IMR-90 (cell line): ENCODE measurements around the gene NEDD4L. TPM values are rescaled to one million over a fixed set of nuclear protein-coding genes. Genes with fewer than 3 reads are reported as not detected.

Experiments used
- ATAC-seq: fragments of 200-7000 bp; cut with Tn5 transposase; 2 replicates; pipeline ENCODE4 v1.9.1; 2020; ENCODE audit warnings: low read depth, mild to moderate bottlenecking, moderate library complexity
- BruUV-seq: library from RNA; stranded (reverse); fragments of 400-500 nt; replicated peaks from 2 replicates; lab custom pipeline; 2021; lab: Mats Ljungman, UMichigan
- CTCF ChIA-PET: fragments of 300-600 bp; formaldehyde crosslinking; extraction: SDS; loops from one replicate; lab custom pipeline; 2021; ENCODE audit warnings: antibody characterized with exemption; lab: Yijun Ruan, JAX
- POLR2A ChIA-PET: fragments of 300-600 bp; sonication (Branson Sonifier 250); formaldehyde crosslinking; loops from one replicate; lab custom pipeline; 2022; ENCODE audit warnings: antibody characterized with exemption; ENCODE audit not compliant: unreplicated experiment; lab: Charles Lee
- DNase-seq: peaks from one replicate; pipeline ENCODE4 v3.0.0; 2013
- H2AFZ ChIP-seq: replicated peaks from 2 replicates; pipeline ENCODE3; 2013; ENCODE audit warnings: low read length, mild to moderate bottlenecking; ENCODE audit not compliant: poor library complexity
- H2AK5ac ChIP-seq: 2 replicates; pipeline ENCODE4 v1.6.1; 2013; ENCODE audit warnings: low read depth, low read length, inconsistent platforms
- H2AK9ac ChIP-seq: replicated peaks from 2 replicates; pipeline ENCODE3; 2013; ENCODE audit warnings: mild to moderate bottlenecking, low read depth, low read length, moderate library complexity; ENCODE audit not compliant: poor library complexity
- H2BK120ac ChIP-seq: 2 replicates; pipeline ENCODE4 v1.6.1; 2013; ENCODE audit warnings: low read depth, low read length, inconsistent platforms
- H2BK15ac ChIP-seq: 3 replicates; pipeline ENCODE4 v1.6.1; 2013; ENCODE audit warnings: low read depth, low read length, inconsistent platforms
- H2BK20ac ChIP-seq: 2 replicates; pipeline ENCODE4 v1.6.1; 2013; ENCODE audit warnings: low read depth, mild to moderate bottlenecking, inconsistent platforms, low read length, moderate library complexity
- H2BK5ac ChIP-seq: 2 replicates; pipeline ENCODE4 v1.6.1; 2013; ENCODE audit warnings: mild to moderate bottlenecking, low read depth, low read length, inconsistent platforms; ENCODE audit not compliant: poor library complexity, severe bottlenecking
- H3K14ac ChIP-seq: replicated peaks from 2 replicates; pipeline ENCODE4 v1.6.1; 2013; ENCODE audit warnings: low read depth, low read length, inconsistent platforms
- H3K18ac ChIP-seq: 2 replicates; pipeline ENCODE4 v1.6.1; 2013; ENCODE audit warnings: low read depth, low read length, control low read depth
- H3K23ac ChIP-seq: 2 replicates; pipeline ENCODE4 v1.6.1; 2013; ENCODE audit warnings: low read depth, low read length, inconsistent platforms
- H3K27ac ChIP-seq: 2 replicates; pipeline ENCODE4 v1.5.1; 2013; ENCODE audit warnings: mild to moderate bottlenecking, control low read depth, low read length; ENCODE audit not compliant: insufficient read depth
- H3K27me3 ChIP-seq: 2 replicates; pipeline ENCODE4 v1.6.1; 2013; ENCODE audit warnings: low read length; ENCODE audit not compliant: control insufficient read depth, insufficient read depth
- H3K36me3 ChIP-seq: 2 replicates; pipeline ENCODE4 v1.6.1; 2013; ENCODE audit warnings: low read length, mixed read lengths; ENCODE audit not compliant: control insufficient read depth, insufficient read depth
- H3K4ac ChIP-seq: 2 replicates; pipeline ENCODE4 v1.6.1; 2013; ENCODE audit warnings: low read depth, low read length, inconsistent platforms
- H3K4me1 ChIP-seq: 2 replicates; pipeline ENCODE4 v1.6.1; 2013; ENCODE audit warnings: low read length, mixed read lengths; ENCODE audit not compliant: control insufficient read depth, insufficient read depth
- H3K4me2 ChIP-seq: 2 replicates; pipeline ENCODE4 v1.6.1; 2013; ENCODE audit warnings: low read depth, mild to moderate bottlenecking, control low read depth, low read length, moderate library complexity
- H3K4me3 ChIP-seq: 2 replicates; pipeline ENCODE4 v1.5.1; 2013; ENCODE audit warnings: low read depth, mild to moderate bottlenecking, control low read depth, low read length, moderate library complexity; ENCODE audit not compliant: insufficient read depth
- H3K56ac ChIP-seq: 2 replicates; pipeline ENCODE4 v1.6.1; 2013; ENCODE audit warnings: low read length, inconsistent platforms; ENCODE audit not compliant: insufficient read depth; ENCODE audit errors: extremely low read depth
- H3K79me1 ChIP-seq, 2 experiments: 2 replicates each; pipeline ENCODE4 v1.6.1; 2013; ENCODE audit warnings: low read length in 2 of 2, inconsistent platforms in 1 of 2, low read depth in 1 of 2
- H3K9ac ChIP-seq: 2 replicates; pipeline ENCODE4 v1.6.1; 2013; ENCODE audit warnings: low read depth, low read length, control low read depth
- H3K9me1 ChIP-seq: 2 replicates; pipeline ENCODE4 v1.6.1; 2013; ENCODE audit warnings: low read length, inconsistent platforms; ENCODE audit not compliant: insufficient read depth
- H3K9me3 ChIP-seq: 2 replicates; pipeline ENCODE4 v1.6.1; 2013; ENCODE audit warnings: low read length; ENCODE audit not compliant: control insufficient read depth, insufficient read depth
- H4K20me1 ChIP-seq: 2 replicates; pipeline ENCODE4 v1.6.1; 2013; ENCODE audit warnings: low read length, inconsistent platforms; ENCODE audit not compliant: insufficient read depth
- H4K5ac ChIP-seq: 2 replicates; pipeline ENCODE4 v1.6.1; 2013; ENCODE audit warnings: mild to moderate bottlenecking, low read depth, low read length, control low read depth
- H4K8ac ChIP-seq, 2 experiments: 2 replicates each; pipeline ENCODE4 v1.6.1; 2013; ENCODE audit warnings: low read depth in 2 of 2, low read length in 2 of 2, control low read depth in 1 of 2, inconsistent platforms in 1 of 2
- H4K91ac ChIP-seq: 2 replicates; pipeline ENCODE4 v1.6.1; 2013; ENCODE audit warnings: low read depth, low read length, inconsistent platforms; ENCODE audit not compliant: insufficient read depth
- BHLHE40 ChIP-seq: fragments of 150-350 bp; IDR thresholded peaks from 2 replicates; pipeline ENCODE4 v1.6.1; 2016; ENCODE audit warnings: mild to moderate bottlenecking, low read depth, low read length
- CEBPB ChIP-seq: IDR thresholded peaks from 2 replicates; pipeline ENCODE4 v1.6.1; 2012; ENCODE audit warnings: low read depth, low read length, improper control_type of control experiment
- CHD1 ChIP-seq: IDR thresholded peaks from 2 replicates; pipeline ENCODE4 v1.6.1; 2012; ENCODE audit warnings: low read depth, low read length, improper control_type of control experiment
- FOS ChIP-seq: fragments of 150-350 bp; IDR thresholded peaks from 2 replicates; pipeline ENCODE4 v1.6.1; 2016; ENCODE audit warnings: low read depth, low read length
- MAFK ChIP-seq: IDR thresholded peaks from 2 replicates; pipeline ENCODE4 v1.6.1; 2012; ENCODE audit warnings: low read depth, low read length, improper control_type of control experiment
- MAZ ChIP-seq: IDR thresholded peaks from 2 replicates; pipeline ENCODE4 v1.6.1; 2012; ENCODE audit warnings: low read depth, mild to moderate bottlenecking, low read length, improper control_type of control experiment, moderate library complexity, borderline replicate concordance
- MXI1 ChIP-seq: IDR thresholded peaks from 2 replicates; pipeline ENCODE4 v1.6.1; 2012; ENCODE audit warnings: low read depth, mild to moderate bottlenecking, low read length, moderate library complexity, borderline replicate concordance
- NFE2L2 ChIP-seq: fragments of 150-350 bp; IDR thresholded peaks from 2 replicates; pipeline ENCODE4 v1.6.1; 2016; ENCODE audit warnings: low read depth, mild to moderate bottlenecking, low read length
- POLR2A ChIP-seq: IDR thresholded peaks from 2 replicates; pipeline ENCODE4 v1.6.1; 2012; ENCODE audit warnings: mild to moderate bottlenecking, low read depth, low read length
- RAD21 ChIP-seq: IDR thresholded peaks from 2 replicates; pipeline ENCODE4 v1.6.1; 2012; ENCODE audit warnings: low read length, improper control_type of control experiment
- RCOR1 ChIP-seq: IDR thresholded peaks from 2 replicates; pipeline ENCODE4 v1.6.1; 2012; ENCODE audit warnings: mild to moderate bottlenecking, low read length, improper control_type of control experiment; ENCODE audit not compliant: insufficient replicate concordance
- RFX5 ChIP-seq: IDR thresholded peaks from 2 replicates; pipeline ENCODE4 v1.8.0; 2012; ENCODE audit warnings: low read depth, mild to moderate bottlenecking, low read length, moderate library complexity
- SMC3 ChIP-seq: fragments of 150-350 bp; IDR thresholded peaks from 2 replicates; pipeline ENCODE4 v1.6.1; 2016; ENCODE audit warnings: low read depth, mild to moderate bottlenecking, antibody characterized with exemption, low read length, moderate library complexity
- USF2 ChIP-seq: fragments of 150-350 bp; IDR thresholded peaks from 2 replicates; pipeline ENCODE4 v1.6.1; 2017; ENCODE audit warnings: mild to moderate bottlenecking, antibody characterized with exemption, low read length, low read depth
- WGBS, 2 experiments: methylation state at CpG; one replicate each; pipeline versions ENCODE4 v1.1.5 to v1.1.7; 2013; ENCODE audit warnings: missing lambda C conversion rate in 2 of 2; ENCODE audit not compliant: insufficient read length in 1 of 2; ENCODE audit errors: extremely low coverage in 2 of 2; 5-methylcytosine and 5-hydroxymethylcytosine counted together
- dilution Hi-C: fragments of 300-500 bp; cut with HindIII; formaldehyde crosslinking; loops from one replicate; pipeline ENCODE4 v1.14.3; 2018; ENCODE audit warnings: low sequenced_read_pairs; ENCODE audit not compliant: unreplicated experiment
- in situ Hi-C: fragments of 300-500 bp; cut with MboI; formaldehyde crosslinking; loops from 3 replicates; pipeline ENCODE4 v1.14.3; 2019; ENCODE audit warnings: low sequenced_read_pairs, inconsistent platforms, mixed read lengths
- intact Hi-C: fragments of 100-400 bp; cut with micrococcal nuclease; formaldehyde crosslinking; loops from 2 replicates; pipeline ENCODE4 v1.10.0; 2022
- polyA plus RNA-seq, 3 experiments: library from polyadenylated mRNA; depleted of rRNA; stranded (reverse); fragments of >200 nt; gene quantifications; 2 replicates each; pipeline ENCODE4 v1.2.3, GENCODE V29; 2012; ENCODE audit warnings: low replicate concordance in 1 of 3
- total RNA-seq: library from RNA; depleted of rRNA; stranded (reverse); fragments of >200 nt; gene quantifications from 2 replicates; pipeline ENCODE4 v1.2.3, GENCODE V29; 2012
- TF ChIP-seq, protein P1 (sequence below): fragments of 150-350 bp; IDR thresholded peaks from 2 replicates; pipeline ENCODE4 v1.6.1; 2016; ENCODE audit warnings: low read depth, mild to moderate bottlenecking, low read length, moderate library complexity, borderline replicate concordance
- TF ChIP-seq, protein P2 (sequence below): conservative IDR thresholded peaks from 2 replicates; pipeline ENCODE4 v1.5.1; 2012; ENCODE audit warnings: mild to moderate bottlenecking, low read depth, low read length, improper control_type of control experiment

NEDD4L gene
- total and polyA plus RNA-seq, 2 of the 4 experiments (the other 2 are of a cell fraction) = 10.0 to 10.9 TPM

DNA sequence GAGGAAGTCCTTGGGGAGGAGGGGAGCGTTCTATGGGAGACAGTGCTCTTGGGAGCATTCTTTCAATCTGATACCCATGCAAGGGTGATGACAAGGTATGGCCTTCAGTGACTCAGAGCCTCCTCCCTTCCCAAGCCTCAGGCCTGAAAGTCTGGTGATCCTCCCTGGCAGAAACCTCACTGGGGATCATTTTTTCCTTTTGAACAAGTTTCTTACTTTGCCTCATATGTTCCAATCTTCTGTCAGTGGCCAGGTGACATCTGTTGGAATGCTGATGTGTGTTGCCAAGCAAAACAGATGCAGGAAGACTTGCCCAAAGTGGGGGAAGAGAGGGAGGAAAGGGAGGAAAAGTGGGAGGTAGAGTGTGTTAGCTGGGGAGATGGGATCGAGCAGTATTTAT, 224.8 kb downstream of the NEDD4L start:
- H3K36me3 ChIP-seq = no peaks in the 10 kb centered on the region
- H2AK5ac ChIP-seq = peak overlapping the region; percentile 49; the same call in 1 of the 2 replicates
- no peak overlapping the region for H4K91ac ChIP-seq
- CTCF ChIA-PET = no interaction called here
- H3K14ac ChIP-seq = no peak overlapping the region; the same call in 1 of the 2 replicates
- no peaks in the 10 kb centered on the region for H3K9me3 ChIP-seq
- H2BK5ac ChIP-seq = no peak overlapping the region
- peaks cover 4% of the 10 kb centered on the region for H3K4me1 ChIP-seq
- no peak overlapping the region for H3K56ac ChIP-seq
- in situ Hi-C loops = no loop called here
- DNase-seq (peak; percentile 55), ATAC-seq (0 out of 2 replicates have a peak, but pooled peaks have one; percentile 32)
- 0 out of 4 replicates have a peak, but pooled peaks cover 0 to 3% of the 10 kb centered on the region in 2 experiments for H3K79me1 ChIP-seq
- no peak overlapping the region for H3K23ac ChIP-seq
- dilution Hi-C loops = no loop called here
- H4K8ac ChIP-seq = no peak overlapping the region
- H3K18ac ChIP-seq = no peak overlapping the region
- no peak overlapping the region for H3K9ac ChIP-seq
- H3K27ac ChIP-seq = no peak overlapping the region
- no peak overlapping the region for H3K4me2 ChIP-seq
- peak overlapping the region; percentile 38; the same call in 1 of the 2 replicates for H3K4ac ChIP-seq
- peak overlapping the region; percentile 3 for H2AK9ac ChIP-seq
- no peaks in the 10 kb centered on the region for H3K27me3 ChIP-seq
- H3K4me3 ChIP-seq = no peak overlapping the region
- no peak overlapping the region for H2AFZ ChIP-seq
- no peaks in the 10 kb centered on the region for H4K20me1 ChIP-seq
- no peak overlapping the region for H4K5ac ChIP-seq
- WGBS, 2 experiments = no CpG with 5 or more reads among the region's 2 CpGs
- H3K9me1 ChIP-seq = peaks cover 14% of the 10 kb centered on the region
- H2BK15ac ChIP-seq = no peak overlapping the region
- BruUV-seq = no TSS peak
- POLR2A ChIA-PET = no interaction called here
- intact Hi-C loops = no loop called here
- H2BK20ac ChIP-seq = no peak overlapping the region
- TF ChIP-seq FOS = no peak
- TF ChIP-seq RFX5 = no peak
- TF ChIP-seq MAZ = no peak
- no peak for TF ChIP-seq MXI1
- no peak for TF ChIP-seq SMC3
- TF ChIP-seq RAD21 = no peak
- TF ChIP-seq, protein P1, sequence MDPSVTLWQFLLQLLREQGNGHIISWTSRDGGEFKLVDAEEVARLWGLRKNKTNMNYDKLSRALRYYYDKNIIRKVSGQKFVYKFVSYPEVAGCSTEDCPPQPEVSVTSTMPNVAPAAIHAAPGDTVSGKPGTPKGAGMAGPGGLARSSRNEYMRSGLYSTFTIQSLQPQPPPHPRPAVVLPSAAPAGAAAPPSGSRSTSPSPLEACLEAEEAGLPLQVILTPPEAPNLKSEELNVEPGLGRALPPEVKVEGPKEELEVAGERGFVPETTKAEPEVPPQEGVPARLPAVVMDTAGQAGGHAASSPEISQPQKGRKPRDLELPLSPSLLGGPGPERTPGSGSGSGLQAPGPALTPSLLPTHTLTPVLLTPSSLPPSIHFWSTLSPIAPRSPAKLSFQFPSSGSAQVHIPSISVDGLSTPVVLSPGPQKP = no peak
- TF ChIP-seq BHLHE40 = no peak
- no peak for TF ChIP-seq NFE2L2
- TF ChIP-seq USF2 = no peak
- no peak for TF ChIP-seq RCOR1
- TF ChIP-seq POLR2A = no peak
- TF ChIP-seq, protein P2, sequence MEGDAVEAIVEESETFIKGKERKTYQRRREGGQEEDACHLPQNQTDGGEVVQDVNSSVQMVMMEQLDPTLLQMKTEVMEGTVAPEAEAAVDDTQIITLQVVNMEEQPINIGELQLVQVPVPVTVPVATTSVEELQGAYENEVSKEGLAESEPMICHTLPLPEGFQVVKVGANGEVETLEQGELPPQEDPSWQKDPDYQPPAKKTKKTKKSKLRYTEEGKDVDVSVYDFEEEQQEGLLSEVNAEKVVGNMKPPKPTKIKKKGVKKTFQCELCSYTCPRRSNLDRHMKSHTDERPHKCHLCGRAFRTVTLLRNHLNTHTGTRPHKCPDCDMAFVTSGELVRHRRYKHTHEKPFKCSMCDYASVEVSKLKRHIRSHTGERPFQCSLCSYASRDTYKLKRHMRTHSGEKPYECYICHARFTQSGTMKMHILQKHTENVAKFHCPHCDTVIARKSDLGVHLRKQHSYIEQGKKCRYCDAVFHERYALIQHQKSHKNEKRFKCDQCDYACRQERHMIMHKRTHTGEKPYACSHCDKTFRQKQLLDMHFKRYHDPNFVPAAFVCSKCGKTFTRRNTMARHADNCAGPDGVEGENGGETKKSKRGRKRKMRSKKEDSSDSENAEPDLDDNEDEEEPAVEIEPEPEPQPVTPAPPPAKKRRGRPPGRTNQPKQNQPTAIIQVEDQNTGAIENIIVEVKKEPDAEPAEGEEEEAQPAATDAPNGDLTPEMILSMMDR = no peak
- TF ChIP-seq CEBPB = no peak
- no peak for TF ChIP-seq MAFK
- TF ChIP-seq CHD1 = no peak
- no peak overlapping the region; the same call in 1 of the 2 replicates for H2BK120ac ChIP-seq
